DOHH2 (cell line): ENCODE results near the gene HBP1.

Source experiments
- H3F3A ChIP-seq: fragments of 200-600 bp; sonication (generic), shearing (Covaris generic); 2 replicates; pipeline ENCODE4 v1.6.0; 2016; ENCODE audit warnings: antibody characterized with exemption, mild to moderate bottlenecking; ENCODE audit not compliant: control insufficient read depth, insufficient read depth
- H3K27ac ChIP-seq: fragments of 200-600 bp; sonication (generic); 2 replicates; pipeline ENCODE4 v1.5.1; 2014; ENCODE audit warnings: low read depth, mild to moderate bottlenecking, low read length, moderate library complexity
- H3K27me3 ChIP-seq: fragments of 200-600 bp; sonication (generic); 2 replicates; pipeline ENCODE4 v1.6.1; 2014; ENCODE audit warnings: mild to moderate bottlenecking, low read length, mixed read lengths; ENCODE audit not compliant: control insufficient read depth
- H3K36me3 ChIP-seq: fragments of 200-600 bp; sonication (generic); 2 replicates; pipeline ENCODE4 v1.6.1; 2014; ENCODE audit warnings: mild to moderate bottlenecking, low read length, moderate library complexity, mixed read lengths; ENCODE audit not compliant: control insufficient read depth
- H3K4me1 ChIP-seq: fragments of 200-600 bp; sonication (generic); 2 replicates; pipeline ENCODE4 v1.6.1; 2014; ENCODE audit warnings: mild to moderate bottlenecking, low read length, mixed read lengths; ENCODE audit not compliant: control insufficient read depth
- H3K4me2 ChIP-seq: fragments of 200-600 bp; sonication (generic); 2 replicates; pipeline ENCODE4 v1.6.0; 2014; ENCODE audit warnings: mild to moderate bottlenecking, low read length, moderate library complexity
- H3K4me3 ChIP-seq: fragments of 200-600 bp; sonication (generic); 2 replicates; pipeline ENCODE4 v1.5.1; 2014; ENCODE audit warnings: mild to moderate bottlenecking, low read length, mixed read lengths
- H3K79me2 ChIP-seq: fragments of 200-600 bp; sonication (generic); 2 replicates; pipeline ENCODE4 v1.6.1; 2014; ENCODE audit warnings: mild to moderate bottlenecking, low read length, mixed read lengths; ENCODE audit not compliant: control insufficient read depth
- H3K9me2 ChIP-seq: fragments of 200-600 bp; sonication (generic); replicated peaks from 2 replicates; pipeline ENCODE4 v1.6.1; 2014; ENCODE audit warnings: mild to moderate bottlenecking, low read length, mixed read lengths; ENCODE audit not compliant: control insufficient read depth
- H3K9me3 ChIP-seq: fragments of 200-600 bp; sonication (generic); 2 replicates; pipeline ENCODE4 v1.6.1; 2014; ENCODE audit warnings: antibody characterized with exemption, low read length, mixed read lengths; ENCODE audit not compliant: control insufficient read depth, insufficient read depth
- H4K20me1 ChIP-seq: fragments of 200-600 bp; sonication (generic); 2 replicates; pipeline ENCODE4 v1.6.0; 2014; ENCODE audit warnings: low read depth, mild to moderate bottlenecking, antibody characterized with exemption, low read length, moderate library complexity; ENCODE audit not compliant: control insufficient read depth, insufficient read depth
- CTCF ChIP-seq: fragments of 200-600 bp; sonication (generic); IDR thresholded peaks from one replicate; pipeline ENCODE4 v1.5.1; 2014; ENCODE audit warnings: antibody characterized with exemption, mild to moderate bottlenecking, low read depth, low read length; ENCODE audit not compliant: poor library complexity, severe bottlenecking
- EZH2phosphoT487 ChIP-seq: fragments of 200-600 bp; sonication (generic); IDR thresholded peaks from 2 replicates; pipeline ENCODE4 v1.6.1; 2017; ENCODE audit warnings: borderline replicate concordance, mild to moderate bottlenecking, antibody characterized with exemption, low read length, moderate library complexity, mixed read lengths

HBP1 gene

GRCh38 chr7:107209565-107209964 lies 40.8 kb downstream of the HBP1 start:
- Histone ChIP-seq H4K20me1 (no peaks in the 10 kb centered on the region), H3K9me2 (no peaks in the 10 kb centered on the region), H3K4me2 (no peak overlapping the region), H3F3A (no peaks in the 10 kb centered on the region), H3K9me3 (no peaks in the 10 kb centered on the region), H3K27ac (no peak overlapping the region), H3K36me3 (peaks cover 4% of the 10 kb centered on the region; the same call in 1 of the 2 replicates), H3K4me3 (no peak overlapping the region), H3K4me1 (peaks cover 6% of the 10 kb centered on the region), H3K27me3 (no peaks in the 10 kb centered on the region), H3K79me2 (no peaks in the 10 kb centered on the region)
- TF ChIP-seq EZH2phosphoT487: no peak
- no peak for TF ChIP-seq CTCF

DNA sequence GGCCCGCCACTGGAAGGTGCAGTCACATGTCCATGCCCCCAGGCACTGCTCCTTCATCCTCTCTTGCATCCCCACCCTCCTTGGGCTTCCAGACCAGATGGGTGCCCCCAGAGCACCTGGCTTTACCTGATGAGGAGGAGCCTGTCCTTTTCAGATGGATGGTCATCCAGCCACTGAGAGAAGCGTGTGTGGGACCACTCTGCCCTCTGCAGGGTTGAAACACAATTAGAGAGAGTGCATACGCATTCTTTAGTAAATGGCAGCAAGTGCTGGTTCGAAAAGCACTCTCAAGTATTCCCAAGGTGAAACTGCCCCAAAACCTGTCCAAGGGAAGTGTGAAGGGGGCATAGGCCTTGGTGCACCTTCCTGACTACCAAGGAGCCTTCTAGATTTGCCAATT lies 41.6 kb downstream of the HBP1 start:
- no peaks in the 10 kb centered on the region for H3F3A ChIP-seq
- no peak overlapping the region for H3K27ac ChIP-seq
- no peaks in the 10 kb centered on the region for H3K79me2 ChIP-seq
- H3K4me1 ChIP-seq: peaks cover 6% of the 10 kb centered on the region
- H3K9me2 ChIP-seq: no peaks in the 10 kb centered on the region
- peaks cover 4% of the 10 kb centered on the region; the same call in 1 of the 2 replicates for H3K36me3 ChIP-seq
- no peaks in the 10 kb centered on the region for H3K9me3 ChIP-seq
- no peak overlapping the region for H3K4me3 ChIP-seq
- no peak overlapping the region for H3K4me2 ChIP-seq
- H4K20me1 ChIP-seq: no peaks in the 10 kb centered on the region
- peak; percentile 16 for TF ChIP-seq CTCF
- no peak for TF ChIP-seq EZH2phosphoT487
- no peaks in the 10 kb centered on the region for H3K27me3 ChIP-seq

DNA sequence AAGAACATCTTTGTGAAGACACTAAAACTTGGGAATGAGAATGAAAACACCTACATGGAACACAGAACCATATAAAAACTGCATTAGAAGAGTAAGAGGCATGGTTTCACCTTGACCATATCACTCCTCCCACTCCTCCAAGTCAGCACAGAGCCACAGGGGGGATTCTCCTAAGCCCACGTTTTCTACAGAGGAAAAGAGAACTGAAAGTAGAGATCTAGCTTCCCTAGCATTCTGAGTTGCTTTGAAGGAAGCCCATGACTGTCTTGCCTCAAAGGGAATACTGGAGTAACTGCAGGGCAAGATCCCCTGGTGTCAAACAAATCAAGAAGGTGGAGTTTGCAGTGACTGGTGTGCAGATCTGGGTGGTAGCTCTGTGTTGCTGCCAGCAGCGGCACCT lies 43.9 kb downstream of the HBP1 start:
- Histone ChIP-seq H3K4me1 (peaks cover 6% of the 10 kb centered on the region), H3K4me2 (no peak overlapping the region), H3K27ac (no peak overlapping the region), H3F3A (no peaks in the 10 kb centered on the region), H4K20me1 (no peaks in the 10 kb centered on the region), H3K9me2 (no peaks in the 10 kb centered on the region), H3K4me3 (no peak overlapping the region), H3K9me3 (no peaks in the 10 kb centered on the region), H3K36me3 (no peaks in the 10 kb centered on the region), H3K79me2 (no peaks in the 10 kb centered on the region), H3K27me3 (no peaks in the 10 kb centered on the region)
- TF ChIP-seq CTCF: no peak
- TF ChIP-seq EZH2phosphoT487: no peak
